ENCODE data around the gene PITPNM3. TPM values are rescaled to one million over a fixed set of nuclear protein-coding genes. Genes with fewer than 3 reads are reported as not detected.

PITPNM3 gene
- total RNA-seq, 4 donors from 2014 or later, result 12.7 to 51.6 (median 29.7) TPM

DNA sequence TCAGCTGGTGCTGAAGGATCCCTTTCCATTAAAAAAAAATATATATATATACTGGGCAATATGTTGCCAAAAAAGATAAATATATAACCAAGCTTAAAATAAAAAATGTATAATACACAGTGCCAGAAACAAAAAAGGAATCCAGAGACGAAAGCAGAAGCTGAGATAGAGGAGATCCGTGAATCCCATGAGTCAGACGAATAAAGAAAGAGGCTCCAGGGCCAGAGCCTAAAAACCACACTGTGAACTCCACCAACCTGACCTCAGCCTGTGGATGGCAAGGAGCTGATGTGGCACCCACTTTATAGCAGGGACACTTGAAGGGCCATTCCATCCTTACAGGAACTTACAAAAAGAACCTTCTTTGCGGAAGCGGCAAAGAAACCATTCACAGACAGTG, 34.8 kb downstream of the PITPNM3 start:
- H3K27ac ChIP-seq, result no peak overlapping the region
- no peak for TF ChIP-seq POLR2AphosphoS5 (IDR thresholded peaks at IDR 0.05)
- no peak for TF ChIP-seq POLR2A (IDR thresholded peaks at IDR 0.05)
- no peak for TF ChIP-seq EP300 (IDR thresholded peaks at IDR 0.05; ENCODE audit: low read depth)
- TF ChIP-seq, protein P1, sequence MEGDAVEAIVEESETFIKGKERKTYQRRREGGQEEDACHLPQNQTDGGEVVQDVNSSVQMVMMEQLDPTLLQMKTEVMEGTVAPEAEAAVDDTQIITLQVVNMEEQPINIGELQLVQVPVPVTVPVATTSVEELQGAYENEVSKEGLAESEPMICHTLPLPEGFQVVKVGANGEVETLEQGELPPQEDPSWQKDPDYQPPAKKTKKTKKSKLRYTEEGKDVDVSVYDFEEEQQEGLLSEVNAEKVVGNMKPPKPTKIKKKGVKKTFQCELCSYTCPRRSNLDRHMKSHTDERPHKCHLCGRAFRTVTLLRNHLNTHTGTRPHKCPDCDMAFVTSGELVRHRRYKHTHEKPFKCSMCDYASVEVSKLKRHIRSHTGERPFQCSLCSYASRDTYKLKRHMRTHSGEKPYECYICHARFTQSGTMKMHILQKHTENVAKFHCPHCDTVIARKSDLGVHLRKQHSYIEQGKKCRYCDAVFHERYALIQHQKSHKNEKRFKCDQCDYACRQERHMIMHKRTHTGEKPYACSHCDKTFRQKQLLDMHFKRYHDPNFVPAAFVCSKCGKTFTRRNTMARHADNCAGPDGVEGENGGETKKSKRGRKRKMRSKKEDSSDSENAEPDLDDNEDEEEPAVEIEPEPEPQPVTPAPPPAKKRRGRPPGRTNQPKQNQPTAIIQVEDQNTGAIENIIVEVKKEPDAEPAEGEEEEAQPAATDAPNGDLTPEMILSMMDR (IDR thresholded peaks at IDR 0.05), result no peak
- in situ Hi-C loops (cut with MboI; ENCODE audit: low pct_ligation_motif_present in 1 of 4, low pct_unique_long_range_greater_than_20kb in 1 of 4, low sequenced_read_pairs in 3 of 4), result no loop called here

GRCh38 chr17:6517062-6517461, 39.3 kb downstream of the PITPNM3 start:
- no peak for DNase-seq
- in situ Hi-C loops (cut with MboI; ENCODE audit: low pct_ligation_motif_present in 1 of 4, low pct_unique_long_range_greater_than_20kb in 1 of 4, low sequenced_read_pairs in 3 of 4) (no loop called here), intact Hi-C loops (cut with DNase I; ENCODE audit: low total_unique reads) (no loop called here)
- H3K27me3 ChIP-seq, result no peaks in the 10 kb centered on the region
- no peaks in the 10 kb centered on the region for H3K9me3 ChIP-seq
- no peak overlapping the region for H3K4me3 ChIP-seq
- no peak overlapping the region for H3K27ac ChIP-seq
- no peaks in the 10 kb centered on the region for H3K4me1 ChIP-seq
- H3K36me3 ChIP-seq, result no peaks in the 10 kb centered on the region
- TF ChIP-seq POLR2A (IDR thresholded peaks at IDR 0.05), result no peak
- TF ChIP-seq EP300 (IDR thresholded peaks at IDR 0.05; ENCODE audit: low read depth), result no peak
- TF ChIP-seq, protein P1 (IDR thresholded peaks at IDR 0.05), result no peak
- TF ChIP-seq POLR2AphosphoS5 (IDR thresholded peaks at IDR 0.05), result no peak
- WGBS, 2 donors (ENCODE audit: low coverage in 1 of 2), result 75 to 100% methylated on average over 1 of the region's 1 CpG

More for the DNA sequence above, 34.8 kb downstream of the PITPNM3 start:
- no peaks in the 10 kb centered on the region for H3K9me3 ChIP-seq
- no peak for DNase-seq
- H3K4me1 ChIP-seq, result no peaks in the 10 kb centered on the region
- no peak overlapping the region for H3K4me3 ChIP-seq
- no peaks in the 10 kb centered on the region for H3K36me3 ChIP-seq
- intact Hi-C loops (cut with DNase I; ENCODE audit: low total_unique reads), result no loop called here
- no peaks in the 10 kb centered on the region for H3K27me3 ChIP-seq
- 86 to 90% methylated on average over 5 of the region's 5 CpGs for WGBS, 2 donors (ENCODE audit: low coverage in 1 of 2)

GRCh38 chr17:6514371-6514770, 42.0 kb downstream of the PITPNM3 start:
- no peak overlapping the region for H3K27ac ChIP-seq
- in situ Hi-C loops (cut with MboI; ENCODE audit: low pct_ligation_motif_present in 1 of 4, low pct_unique_long_range_greater_than_20kb in 1 of 4, low sequenced_read_pairs in 3 of 4), result no loop called here
- H3K4me3 ChIP-seq, result no peak overlapping the region
- no peaks in the 10 kb centered on the region for H3K27me3 ChIP-seq
- no peaks in the 10 kb centered on the region for H3K36me3 ChIP-seq
- H3K9me3 ChIP-seq, result no peaks in the 10 kb centered on the region
- peaks cover 0 to under 1% (median 0%) of the 10 kb centered on the region in 4 donors for H3K4me1 ChIP-seq
- 73 to 100% methylated on average over 2 to 3 of the region's 3 CpGs for WGBS, 2 donors (ENCODE audit: low coverage in 1 of 2)
- TF ChIP-seq, protein P1 (IDR thresholded peaks at IDR 0.05), result no peak
- TF ChIP-seq EP300 (IDR thresholded peaks at IDR 0.05; ENCODE audit: low read depth) (no peak), POLR2AphosphoS5 (IDR thresholded peaks at IDR 0.05) (no peak), POLR2A (IDR thresholded peaks at IDR 0.05) (no peak)
- no peak for DNase-seq
- intact Hi-C loops (cut with DNase I; ENCODE audit: low total_unique reads), result no loop called here

GRCh38 chr17:6512552-6512951, 43.8 kb downstream of the PITPNM3 start:
- intact Hi-C loops (cut with DNase I; ENCODE audit: low total_unique reads), result no loop called here
- in situ Hi-C loops (cut with MboI; ENCODE audit: low pct_ligation_motif_present in 1 of 4, low pct_unique_long_range_greater_than_20kb in 1 of 4, low sequenced_read_pairs in 3 of 4), result no loop called here
- no peaks in the 10 kb centered on the region for H3K36me3 ChIP-seq
- no peak overlapping the region for H3K4me3 ChIP-seq
- H3K27ac ChIP-seq, result no peak overlapping the region
- no peak for DNase-seq
- TF ChIP-seq POLR2A (IDR thresholded peaks at IDR 0.05), result no peak
- TF ChIP-seq, protein P1 (IDR thresholded peaks at IDR 0.05), result no peak
- TF ChIP-seq EP300 (IDR thresholded peaks at IDR 0.05; ENCODE audit: low read depth), result no peak
- TF ChIP-seq POLR2AphosphoS5 (IDR thresholded peaks at IDR 0.05), result no peak
- peaks cover 0 to 17% (median 5%) of the 10 kb centered on the region in 4 donors for H3K4me1 ChIP-seq
- no peaks in the 10 kb centered on the region for H3K27me3 ChIP-seq
- 30 to 43% methylated on average over 2 of the region's 2 CpGs for WGBS, 2 donors (ENCODE audit: low coverage in 1 of 2)
- no peaks in the 10 kb centered on the region for H3K9me3 ChIP-seq

Measured in transverse colon (tissue), 4 donors.